Heart right ventricle (tissue), 16 donors: ENCODE data around the gene CTNNA1. TPM values are rescaled to one million over a fixed set of nuclear protein-coding genes. Genes with fewer than 3 reads are reported as not detected.

Experiments used
- ATAC-seq, 8 donors: fragments of 200-7000 bp; cut with Tn5 transposase; one replicate each; pipeline ENCODE4 v1.9.1; 2020; ENCODE audit warnings: mild to moderate bottlenecking in 8 of 8, moderate library complexity in 8 of 8, moderate number of reproducible peaks in 1 of 8
- DNase-seq, 2 donors: peaks; one replicate each; pipeline ENCODE4 v3.0.0-alpha.2; 2020
- H3K27ac ChIP-seq, 10 donors: fragments of 200-600 bp; sonication (generic) in 2 of 10; one replicate each; pipeline versions ENCODE4 v1.5.0 to v1.8.0; 2020 to 2022; ENCODE audit warnings: mild to moderate bottlenecking in 3 of 10
- H3K27me3 ChIP-seq, 7 donors: fragments of 200-600 bp; one replicate each; pipeline ENCODE4 v1.8.0; 2021 to 2022; ENCODE audit warnings: mild to moderate bottlenecking in 2 of 7
- H3K36me3 ChIP-seq, 9 donors: fragments of 200-600 bp; sonication (generic) in 1 of 9; one replicate each; pipeline versions ENCODE4 v1.5.0 to v1.8.0; 2020 to 2022; ENCODE audit warnings: mild to moderate bottlenecking in 2 of 9
- H3K4me1 ChIP-seq, 9 donors: fragments of 200-600 bp; sonication (generic) in 1 of 9; one replicate each; pipeline versions ENCODE4 v1.5.0 to v1.8.0; 2020 to 2022; ENCODE audit warnings: mild to moderate bottlenecking in 4 of 9
- H3K4me3 ChIP-seq, 10 donors: fragments of 200-600 bp; sonication (generic) in 2 of 10; one replicate each; pipeline versions ENCODE4 v1.5.0 to v1.8.0; 2020 to 2022; ENCODE audit warnings: mild to moderate bottlenecking in 7 of 10, moderate library complexity in 2 of 10
- H3K9me3 ChIP-seq, 11 donors: fragments of 200-600 bp in 10 of 11; sonication (generic) in 2 of 11; one replicate each; pipeline versions ENCODE4 v1.5.0 to v1.8.0; 2013 to 2022; ENCODE audit warnings: mild to moderate bottlenecking in 2 of 11, control low read depth in 1 of 11, moderate library complexity in 1 of 11
- WGBS, 2 donors: extraction: QIAGEN DNeasy Blood & Tissue Kit; methylation state at CpG; one replicate each; pipeline ENCODE4 v1.1.7; 2013; ENCODE audit warnings: inconsistent platforms in 1 of 2; 5-methylcytosine and 5-hydroxymethylcytosine counted together
- intact Hi-C, 10 donors: fragments of 100-400 bp; cut with DNase I; formaldehyde crosslinking; loops; one replicate each; pipeline versions ENCODE4 v1.11.1 to v1.14.2; 2022
- polyA plus RNA-seq, 2 donors: library from polyadenylated mRNA; stranded (reverse); fragments of 200-250 nt; gene quantifications; one replicate each; pipeline ENCODE4 v1.2.3, GENCODE V29; 2013
- total RNA-seq, 10 donors: library from RNA; stranded (reverse); fragmentation: NEBNext Ultra II Directional in 3 of 10; extraction: Animal tissue kit (Norgen Biotek cat#: 25700) in 3 of 10; gene quantifications; one replicate each; pipeline versions ENCODE4 v1.2.1 to v1.2.4, GENCODE V29; 2021 to 2023
- TF ChIP-seq, protein P1 (sequence below), 9 donors: fragments of 200-600 bp; sonication (generic) in 2 of 9; IDR thresholded peaks; one replicate each; pipeline versions ENCODE4 v1.5.0 to v1.8.0; 2021 to 2022; ENCODE audit warnings: antibody characterized with exemption in 9 of 9, mild to moderate bottlenecking in 5 of 9, moderate library complexity in 1 of 9
- donor health status: Arrhythmogenic right ventricular cardiomyopathy.
- donor health status: ischemic (EF 13 %, LVEDD 7.1; RV severe dilation, severe dysfunction).
- donor health status: healthy with polysubstance abuse.
- donor health status: DM: no; HTN: yes; CAD: no.
- donor health status: DM: no; HTN: no; CAD: no.
- donor health status: ischemic (EF 25% LVEDD 6.9; RV normal size, moderate dysfunction).
- donor health status: ischemic (EF 25% LVEDD 5.7; RV mildly dilated, moderate dysfunction).
- donor health status: healthy.
- donor health status: DM: yes; HTN: yes; CAD: no.
- donor health status: Ischemic cardiomyopathy.
- donor health status: ischemic (EF 35%, LVEDD 5.7; RV mildly dilated, moderate dysfunction).
- donor health status: nonischemic (EF 11% LVEDD 7.7; RV severe dilation, severe dysfunction).
- donor health status: DM: yes; HTN: yes; CAD: no.
- donor health status: PGD.
- donor health status: ischemic (EF 29% LVEDD 5.4; RV normal size, mild dysfunction).
- donor health status: nonischemic (EF 23%, LVEDD 6.1; RV moderate dilation, normal function).

The CTNNA1 gene
- total and polyA plus RNA-seq, 12 donors = 128 to 416 (median 379) TPM

GRCh38 chr5:138963763-138964371, 210.6 kb downstream of the CTNNA1 start:
- intact Hi-C loops = no loop called here
- no peak for ATAC-seq
- H3K4me3 ChIP-seq = no peak overlapping the region
- TF ChIP-seq, protein P1, sequence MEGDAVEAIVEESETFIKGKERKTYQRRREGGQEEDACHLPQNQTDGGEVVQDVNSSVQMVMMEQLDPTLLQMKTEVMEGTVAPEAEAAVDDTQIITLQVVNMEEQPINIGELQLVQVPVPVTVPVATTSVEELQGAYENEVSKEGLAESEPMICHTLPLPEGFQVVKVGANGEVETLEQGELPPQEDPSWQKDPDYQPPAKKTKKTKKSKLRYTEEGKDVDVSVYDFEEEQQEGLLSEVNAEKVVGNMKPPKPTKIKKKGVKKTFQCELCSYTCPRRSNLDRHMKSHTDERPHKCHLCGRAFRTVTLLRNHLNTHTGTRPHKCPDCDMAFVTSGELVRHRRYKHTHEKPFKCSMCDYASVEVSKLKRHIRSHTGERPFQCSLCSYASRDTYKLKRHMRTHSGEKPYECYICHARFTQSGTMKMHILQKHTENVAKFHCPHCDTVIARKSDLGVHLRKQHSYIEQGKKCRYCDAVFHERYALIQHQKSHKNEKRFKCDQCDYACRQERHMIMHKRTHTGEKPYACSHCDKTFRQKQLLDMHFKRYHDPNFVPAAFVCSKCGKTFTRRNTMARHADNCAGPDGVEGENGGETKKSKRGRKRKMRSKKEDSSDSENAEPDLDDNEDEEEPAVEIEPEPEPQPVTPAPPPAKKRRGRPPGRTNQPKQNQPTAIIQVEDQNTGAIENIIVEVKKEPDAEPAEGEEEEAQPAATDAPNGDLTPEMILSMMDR (IDR thresholded peaks at IDR 0.05) = no peak
- peaks cover 0 to 33% (median 23%) of the 10 kb centered on the region in 9 donors for H3K4me1 ChIP-seq
- 74 to 82% methylated on average over 13 of the region's 13 CpGs for WGBS, 2 donors
- H3K9me3 ChIP-seq = no peaks in the 10 kb centered on the region
- no peak for DNase-seq
- H3K27ac ChIP-seq = peak overlapping the region in 2 of 10 donors; percentile 22 to 37
- H3K27me3 ChIP-seq = no peaks in the 10 kb centered on the region
- H3K36me3 ChIP-seq = no peaks in the 10 kb centered on the region

DNA sequence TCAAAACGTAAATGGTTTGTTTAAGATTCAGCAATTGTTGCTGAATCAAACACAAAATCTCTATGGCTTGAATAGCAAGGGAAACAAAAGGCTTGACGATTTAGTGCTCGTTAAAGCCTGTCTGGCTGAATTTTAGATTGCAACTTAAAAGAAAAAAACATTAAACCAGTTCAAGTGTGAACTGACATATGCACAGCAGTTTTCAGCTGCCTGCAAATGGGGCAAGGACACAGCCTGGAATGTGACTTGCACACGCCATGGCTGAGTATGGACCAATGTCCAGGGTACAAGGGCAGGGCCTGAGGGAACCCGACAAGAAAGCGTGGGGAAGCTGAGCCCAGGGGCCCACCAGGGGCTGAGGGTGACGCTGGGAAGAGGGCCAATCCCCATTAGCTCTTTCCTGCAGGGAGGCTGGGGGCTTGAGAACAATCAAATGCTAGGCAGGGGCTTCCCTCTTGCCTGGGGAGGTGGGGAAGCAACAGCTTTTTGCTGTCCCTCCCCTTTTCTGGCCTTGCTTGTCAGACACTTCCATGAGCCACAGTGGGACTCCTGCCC, 211.5 kb downstream of the CTNNA1 start:
- ATAC-seq = no peak
- 71 to 76% methylated on average over 7 of the region's 7 CpGs for WGBS, 2 donors
- Histone ChIP-seq H3K36me3 (no peaks in the 10 kb centered on the region), H3K4me1 (peaks cover 0 to 41% (median 23%) of the 10 kb centered on the region in 9 donors), H3K27me3 (no peaks in the 10 kb centered on the region), H3K4me3 (no peak overlapping the region), H3K27ac (no peak overlapping the region), H3K9me3 (no peaks in the 10 kb centered on the region)
- TF ChIP-seq, protein P1 (IDR thresholded peaks at IDR 0.05) = no peak
- no peak for DNase-seq
- intact Hi-C loops = no loop called here

DNA sequence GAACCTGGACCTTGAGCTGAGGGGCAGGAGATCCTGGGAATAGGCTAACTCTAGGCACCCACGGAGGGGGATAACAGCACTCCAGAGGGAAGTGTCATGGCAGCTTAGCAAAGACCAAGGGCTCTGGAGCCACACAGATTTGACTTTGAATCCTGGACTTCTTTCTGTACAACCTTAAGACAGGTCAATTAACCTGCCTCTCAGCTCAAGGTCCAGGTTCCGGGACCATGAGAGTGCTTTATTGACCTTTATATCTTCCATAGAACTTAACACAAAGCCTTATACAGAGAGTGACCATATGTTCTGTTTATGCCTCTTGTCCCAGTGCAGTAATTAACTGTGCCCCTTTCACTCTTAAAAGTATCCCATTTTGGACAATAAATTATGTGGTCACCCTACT, 212.4 kb downstream of the CTNNA1 start:
- no peak overlapping the region for H3K27ac ChIP-seq
- no peaks in the 10 kb centered on the region for H3K36me3 ChIP-seq
- no peaks in the 10 kb centered on the region for H3K9me3 ChIP-seq
- DNase-seq (no peak), ATAC-seq (no peak)
- WGBS, 2 donors = 92 to 99% methylated on average over 2 of the region's 2 CpGs
- peaks cover 0 to 48% (median 23%) of the 10 kb centered on the region in 9 donors for H3K4me1 ChIP-seq
- no peak overlapping the region for H3K4me3 ChIP-seq
- intact Hi-C loops = no loop called here
- no peaks in the 10 kb centered on the region for H3K27me3 ChIP-seq
- TF ChIP-seq, protein P1 (IDR thresholded peaks at IDR 0.05) = no peak

GRCh38 chr5:138966236-138966985, 213.2 kb downstream of the CTNNA1 start:
- no peak for DNase-seq
- peaks cover 0 to 56% (median 21%) of the 10 kb centered on the region in 9 donors for H3K4me1 ChIP-seq
- TF ChIP-seq, protein P1 (IDR thresholded peaks at IDR 0.05) = no peak
- no peaks in the 10 kb centered on the region for H3K9me3 ChIP-seq
- ATAC-seq = no peak
- H3K4me3 ChIP-seq = no peak overlapping the region
- intact Hi-C loops = no loop called here
- H3K36me3 ChIP-seq = no peaks in the 10 kb centered on the region
- WGBS, 2 donors = 97 to 99% methylated on average over 10 of the region's 10 CpGs
- no peaks in the 10 kb centered on the region for H3K27me3 ChIP-seq
- H3K27ac ChIP-seq = no peak overlapping the region
